Measurements from ENCODE around the gene SH3PXD2B. TPM values are rescaled to one million over a fixed set of nuclear protein-coding genes. Genes with fewer than 3 reads are reported as not detected.
"Not testable (repeated sequence)": the region's sequence is repeated elsewhere in the genome, so short reads cannot be mapped to it uniquely, and the experiment has no call there.

Gene SH3PXD2B
- total and polyA plus RNA-seq, 2 of the 4 experiments (the other 2 are of a cell fraction), result 8.2 to 14.4 TPM

DNA sequence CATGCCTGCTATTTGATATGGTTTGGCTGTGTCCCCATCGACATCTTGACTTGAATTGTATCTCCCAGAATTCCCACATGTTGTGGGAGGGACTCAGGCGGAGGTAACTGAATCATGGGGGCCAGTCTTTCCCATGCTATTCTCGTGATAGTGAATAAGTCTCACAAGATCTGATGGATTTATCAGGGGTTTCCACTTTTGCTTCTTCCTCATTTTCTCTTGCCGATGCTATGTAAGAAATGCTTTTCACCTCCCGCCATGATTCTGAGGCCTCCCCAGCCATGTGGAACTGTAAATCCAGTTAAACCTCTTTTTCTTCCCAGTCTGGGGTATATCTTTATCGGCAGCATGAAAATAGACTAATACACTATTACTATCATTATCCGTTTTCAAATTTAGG lies 101.8 kb downstream of the SH3PXD2B start:
- H3K18ac ChIP-seq (ENCODE audit: low read depth, low read length); POLR2A ChIA-PET (ENCODE audit: unreplicated experiment); dilution Hi-C loops (cut with HindIII; ENCODE audit: low sequenced_read_pairs, unreplicated experiment); BruUV-seq (replicated peaks); H4K8ac ChIP-seq (ENCODE audit: low read depth in 2 of 2, low read length in 2 of 2); H3K4ac ChIP-seq (ENCODE audit: low read depth, low read length); H2BK5ac ChIP-seq (ENCODE audit: low read depth, low read length, poor library complexity, severe bottlenecking); ATAC-seq (ENCODE audit: low read depth); H3K23ac ChIP-seq (ENCODE audit: low read depth, low read length); H3K9ac ChIP-seq (ENCODE audit: low read depth, low read length); H2BK20ac ChIP-seq (ENCODE audit: low read depth, low read length); H4K91ac ChIP-seq (ENCODE audit: insufficient read depth, low read depth, low read length); H2AK9ac ChIP-seq (replicated peaks; ENCODE audit: low read depth, low read length, poor library complexity); CTCF ChIA-PET; H3K27me3 ChIP-seq (ENCODE audit: control insufficient read depth, insufficient read depth, low read length); H2AFZ ChIP-seq (replicated peaks; ENCODE audit: low read length, poor library complexity); in situ Hi-C loops (cut with MboI; ENCODE audit: low sequenced_read_pairs); H2BK15ac ChIP-seq (ENCODE audit: low read depth, low read length); H3K56ac ChIP-seq (ENCODE audit: extremely low read depth, insufficient read depth, low read length); DNase-seq; H4K5ac ChIP-seq (ENCODE audit: low read depth, low read length); H3K4me2 ChIP-seq (ENCODE audit: low read depth, low read length); H3K4me3 ChIP-seq (ENCODE audit: insufficient read depth, low read depth, low read length); H3K27ac ChIP-seq (ENCODE audit: insufficient read depth, low read length); H3K14ac ChIP-seq (replicated peaks; ENCODE audit: low read depth, low read length); H2BK120ac ChIP-seq (ENCODE audit: low read depth, low read length); H3K9me3 ChIP-seq (ENCODE audit: control insufficient read depth, insufficient read depth, low read length): not testable (repeated sequence)
- H3K79me1 ChIP-seq (ENCODE audit: low read depth in 1 of 2, low read length in 2 of 2), result peaks cover 0 to 11% of the 10 kb centered on the region in 2 experiments; a peak in 2 of 4 replicates
- peaks cover 19% of the 10 kb centered on the region for H3K4me1 ChIP-seq (ENCODE audit: control insufficient read depth, insufficient read depth, low read length)
- WGBS, 2 experiments (ENCODE audit: extremely low coverage in 2 of 2, insufficient read length in 1 of 2), result 100% methylated on average over 1 of the region's 7 CpGs; no CpG with 5 or more reads in 1 of the 2 experiments
- H2AK5ac ChIP-seq (ENCODE audit: low read depth, low read length), result peak overlapping the region; percentile 30; the same call in 1 of the 2 replicates
- H4K20me1 ChIP-seq (ENCODE audit: insufficient read depth, low read length), result peaks cover 19% of the 10 kb centered on the region
- intact Hi-C loops (cut with micrococcal nuclease), result loop anchor here (10.0 kb wide), 1 partner anchor 248 kb away; no protein-coding TSS in a partner anchor
- peaks cover 28% of the 10 kb centered on the region for H3K9me1 ChIP-seq (ENCODE audit: insufficient read depth, low read length)
- H3K36me3 ChIP-seq (ENCODE audit: control insufficient read depth, insufficient read depth, low read length), result peaks cover 58% of the 10 kb centered on the region

Measured in IMR-90 (cell line).